Naive thymus-derived CD4-positive, alpha-beta T cell (primary cell): Measurements from ENCODE around the gene ZBTB7C. TPM values are rescaled to one million over a fixed set of nuclear protein-coding genes. Genes with fewer than 3 reads are reported as not detected.
A peak's percentile ranks its signal among the peaks of the same experiment; 100 is the strongest.

Experiments
- ATAC-seq: fragments of 150-1000 bp; cut with Tn5 transposase; 2 replicates; pipeline ENCODE4 v1.10.0; 2021; ENCODE audit warnings: mild to moderate bottlenecking, moderate library complexity
- CTCF ChIA-PET: fragments of 350-600 bp; sonication (Branson Sonifier 250); formaldehyde crosslinking; loops from one replicate; lab custom pipeline; 2021; ENCODE audit warnings: antibody characterized with exemption; lab: Charles Lee
- POLR2A ChIA-PET: fragments of 350-600 bp; sonication (Branson Sonifier 250); formaldehyde crosslinking; loops from one replicate; lab custom pipeline; 2021; ENCODE audit warnings: antibody characterized with exemption, inconsistent platforms; lab: Charles Lee
- DNase-seq, 9 donors: peaks; one replicate each; pipeline versions ENCODE4 v3.0.0 to v3.0.0-alpha.2; 2020 to 2022; ENCODE audit warnings: mixed read lengths in 1 of 9
- H3K27ac ChIP-seq: one replicate; pipeline ENCODE4 v1.7.0; 2013; ENCODE audit warnings: mild to moderate bottlenecking, low read depth, low read length, moderate library complexity
- H3K27me3 ChIP-seq, 2 donors: one replicate each; pipeline ENCODE4 v1.7.0; 2013; ENCODE audit warnings: low read length in 2 of 2, mild to moderate bottlenecking in 2 of 2, moderate library complexity in 2 of 2; ENCODE audit not compliant: control insufficient read depth in 2 of 2, insufficient read depth in 2 of 2
- H3K36me3 ChIP-seq, 3 experiments: 1 replicate in 2 of 3; 2 replicates in 1 of 3; pipeline ENCODE4 v1.7.0; 2013; ENCODE audit warnings: low read length in 3 of 3, mild to moderate bottlenecking in 3 of 3, moderate library complexity in 1 of 3; ENCODE audit not compliant: insufficient read depth in 3 of 3, control insufficient read depth in 2 of 3
- H3K4me1 ChIP-seq, 2 donors: one replicate each; pipeline ENCODE4 v1.7.0; 2013; ENCODE audit warnings: low read length in 2 of 2, mild to moderate bottlenecking in 2 of 2, moderate library complexity in 1 of 2; ENCODE audit not compliant: control insufficient read depth in 2 of 2, insufficient read depth in 2 of 2
- H3K4me3 ChIP-seq: 2 replicates; pipeline ENCODE4 v1.7.0; 2013; ENCODE audit warnings: mild to moderate bottlenecking, low read length
- H3K9me3 ChIP-seq, 3 experiments: 1 replicate in 2 of 3; 2 replicates in 1 of 3; pipeline ENCODE4 v1.7.0; 2013; ENCODE audit warnings: low read length in 3 of 3; ENCODE audit not compliant: control insufficient read depth in 2 of 3
- H3K27ac Mint-ChIP-seq, 9 donors: one replicate each; pipeline ENCODE4 v1.8.0; 2020 to 2022; ENCODE audit warnings: mixed read lengths in 9 of 9, mild to moderate bottlenecking in 8 of 9, moderate library complexity in 5 of 9, inconsistent platforms in 2 of 9
- H3K27me3 Mint-ChIP-seq, 5 donors: one replicate each; pipeline ENCODE4 v1.8.0; 2021 to 2022; ENCODE audit warnings: mixed read lengths in 5 of 5, mild to moderate bottlenecking in 1 of 5
- H3K36me3 Mint-ChIP-seq, 5 donors: one replicate each; pipeline ENCODE4 v1.8.0; 2020 to 2022; ENCODE audit warnings: mixed read lengths in 5 of 5, mild to moderate bottlenecking in 3 of 5, inconsistent platforms in 1 of 5
- H3K4me1 Mint-ChIP-seq, 7 donors: one replicate each; pipeline ENCODE4 v1.8.0; 2020 to 2022; ENCODE audit warnings: mixed read lengths in 7 of 7, mild to moderate bottlenecking in 3 of 7, inconsistent platforms in 1 of 7
- H3K4me3 Mint-ChIP-seq, 10 donors: one replicate each; pipeline ENCODE4 v1.8.0; 2020 to 2022; ENCODE audit warnings: mild to moderate bottlenecking in 10 of 10, mixed read lengths in 10 of 10, moderate library complexity in 6 of 10, inconsistent platforms in 2 of 10
- H3K9me3 Mint-ChIP-seq, 11 donors: one replicate each; pipeline ENCODE4 v1.8.0; 2020 to 2022; ENCODE audit warnings: mixed read lengths in 11 of 11, mild to moderate bottlenecking in 4 of 11, inconsistent platforms in 1 of 11, moderate library complexity in 1 of 11
- intact Hi-C, 2 donors: fragments of 100-400 bp; cut with micrococcal nuclease; formaldehyde crosslinking; loops; one replicate each; pipeline ENCODE4 v1.15.1; 2023
- polyA plus RNA-seq, 2 donors: library from polyadenylated mRNA; unstranded; fragments of 300-500 nt; fragmentation: Illumina TruSeq; gene quantifications; one replicate each; pipeline ENCODE4 v1.2.3, GENCODE V29; 2021
- total RNA-seq, 6 experiments: library from RNA in 5 of 6; stranded (reverse) in 5 of 6; gene quantifications; 1 replicate in 5 of 6; 2 replicates in 1 of 6; pipeline ENCODE4 v1.2.3 and lab custom pipeline; 2021 to 2026

Gene ZBTB7C
- total and polyA plus RNA-seq, 7 experiments from 2014 or later: 0.51 TPM; not detected in 6

DNA sequence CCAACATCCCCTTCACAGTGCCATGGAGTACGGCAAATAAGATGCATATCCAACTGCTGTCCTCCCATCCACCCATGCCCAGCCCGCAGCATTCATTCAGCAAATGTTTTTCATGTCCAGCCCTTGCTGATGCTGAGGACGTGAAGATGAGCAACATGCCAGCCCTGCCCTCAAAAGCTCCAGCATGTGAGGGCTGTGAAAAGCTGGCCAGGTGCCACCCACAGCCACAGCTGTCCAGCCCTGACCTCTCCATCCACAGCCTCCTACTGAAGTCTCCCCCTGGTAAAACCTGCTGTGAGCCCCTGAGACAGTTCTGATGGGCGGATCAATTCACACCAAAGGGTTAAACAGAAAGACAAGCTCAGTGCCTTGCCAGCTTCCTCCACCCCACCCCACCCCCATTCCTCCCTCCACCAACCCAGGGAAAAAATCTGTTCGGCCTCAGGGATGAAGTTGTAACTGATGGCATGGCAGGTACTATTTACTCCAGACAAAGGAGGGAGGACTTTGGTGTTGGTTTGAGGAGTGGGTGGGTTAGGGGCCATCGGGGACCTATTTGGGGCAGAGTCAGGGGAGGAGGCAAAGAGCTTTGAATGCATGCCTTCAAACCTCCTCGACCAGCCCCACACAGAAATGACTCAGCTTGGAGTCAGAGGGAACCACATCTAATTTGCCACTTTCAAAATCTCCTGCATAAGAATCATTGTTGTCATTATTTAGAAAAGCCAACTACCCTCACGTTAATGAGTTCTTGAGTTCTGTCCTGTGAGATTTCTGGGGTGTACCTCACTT lies 4.3 kb downstream of the ZBTB7C start:
- ChIA-PET CTCF (no interaction called here), POLR2A (no interaction called here)
- Mint-ChIP-seq H3K27ac (no peak overlapping the region), H3K9me3 (peaks cover 0 to 2% (median 0%) of the 10 kb centered on the region in 11 donors), H3K4me1 (peaks cover 4 to 19% (median 14%) of the 10 kb centered on the region in 7 donors), H3K36me3 (no peaks in the 10 kb centered on the region), H3K4me3 (no peak overlapping the region), H3K27me3 (peaks cover 55 to 77% (median 58%) of the 10 kb centered on the region in 5 donors)
- no peaks in the 10 kb centered on the region for H3K36me3 ChIP-seq
- H3K27ac ChIP-seq: no peak overlapping the region
- no peaks in the 10 kb centered on the region for H3K27me3 ChIP-seq
- ATAC-seq (no peak), DNase-seq (no peak)
- peaks cover 0 to 6% of the 10 kb centered on the region in 2 donors for H3K4me1 ChIP-seq
- H3K4me3 ChIP-seq: no peak overlapping the region
- intact Hi-C loops: loop anchor here in 1 of 2 donors (5.0 kb wide), 1 partner anchor 473 kb away; the partner anchor contains the start of gene SMAD2
- no peaks in the 10 kb centered on the region for H3K9me3 ChIP-seq

DNA sequence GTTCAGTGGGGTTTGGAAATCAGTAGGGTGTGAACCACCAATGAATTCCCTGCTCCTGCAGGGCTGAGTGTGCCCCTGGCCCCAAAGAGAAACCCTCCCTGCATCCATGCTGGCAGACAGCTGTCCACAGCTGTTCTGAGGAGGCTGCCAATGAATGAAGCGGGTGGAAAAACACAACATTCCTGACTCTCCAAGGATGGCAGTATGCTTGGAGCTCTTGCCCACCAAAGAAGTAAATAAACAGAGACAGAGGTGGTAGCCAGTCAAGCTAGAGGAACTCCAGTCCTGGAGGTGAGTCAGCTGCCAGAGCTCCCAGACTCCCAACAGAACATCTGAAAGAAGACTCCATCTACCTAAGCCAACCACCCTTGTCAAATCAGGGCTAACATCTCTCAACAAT lies 6.2 kb downstream of the ZBTB7C start:
- no peaks in the 10 kb centered on the region for H3K9me3 ChIP-seq
- ATAC-seq (no peak), DNase-seq (no peak)
- H3K27me3 ChIP-seq: no peaks in the 10 kb centered on the region
- H3K9me3 Mint-ChIP-seq: peaks cover 0 to 2% (median 0%) of the 10 kb centered on the region in 11 donors
- no peaks in the 10 kb centered on the region for H3K4me1 ChIP-seq
- H3K27ac ChIP-seq: no peak overlapping the region
- no peak overlapping the region for H3K4me3 ChIP-seq
- H3K4me1 Mint-ChIP-seq: peaks cover 2 to 26% (median 13%) of the 10 kb centered on the region in 7 donors
- intact Hi-C loops: no loop called here
- H3K4me3 Mint-ChIP-seq: no peak overlapping the region
- POLR2A ChIA-PET: interaction anchor here (0.6 kb wide), 1 partner anchor 76 kb away, joined by 3 read pairs; no protein-coding TSS in a partner anchor
- no peaks in the 10 kb centered on the region for H3K36me3 ChIP-seq
- CTCF ChIA-PET: no interaction called here
- H3K27ac Mint-ChIP-seq: no peak overlapping the region
- H3K27me3 Mint-ChIP-seq: peaks cover 55 to 78% (median 58%) of the 10 kb centered on the region in 5 donors
- H3K36me3 Mint-ChIP-seq: no peaks in the 10 kb centered on the region

DNA sequence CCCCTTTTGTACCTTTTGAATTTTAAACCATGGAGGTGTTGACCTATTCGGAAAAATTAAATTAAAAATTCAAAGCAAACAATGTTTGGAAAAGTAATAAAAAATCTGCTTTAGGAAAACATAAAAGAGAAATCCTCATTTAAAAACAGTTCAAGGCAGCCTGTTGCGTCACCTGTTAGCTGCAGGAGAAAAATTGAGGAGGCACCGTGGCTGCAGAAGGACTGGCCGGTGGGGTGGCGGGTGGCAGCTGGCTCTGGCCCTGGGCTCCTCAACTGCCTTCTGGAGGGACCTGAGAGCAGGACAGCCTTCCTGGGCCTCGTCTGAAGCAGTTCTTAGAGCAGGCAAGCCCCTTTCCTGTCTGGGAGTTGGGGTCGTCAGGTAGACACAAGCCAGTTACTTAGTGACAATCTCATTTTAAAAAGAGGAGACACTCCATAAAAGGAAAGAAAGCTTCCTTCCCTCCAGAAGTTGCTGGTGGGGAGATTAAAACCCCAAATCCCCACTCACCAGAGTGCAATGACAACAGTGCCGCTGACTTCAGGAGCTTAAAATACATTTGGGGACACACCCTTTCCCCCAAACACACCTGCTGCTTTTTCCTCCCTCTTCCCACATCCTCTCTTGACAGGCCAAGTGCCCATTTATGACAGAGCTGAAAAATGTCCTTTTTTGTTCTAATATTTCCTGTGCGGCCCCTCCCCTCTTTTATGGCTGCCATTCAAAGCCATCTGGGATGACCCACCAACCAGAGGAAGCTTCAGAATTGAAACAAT lies 9.7 kb downstream of the ZBTB7C start:
- DNase-seq: no peak
- Mint-ChIP-seq H3K27me3 (peaks cover 47 to 80% (median 63%) of the 10 kb centered on the region in 5 donors), H3K36me3 (no peaks in the 10 kb centered on the region), H3K4me1 (peaks cover 0 to 18% (median 7%) of the 10 kb centered on the region in 7 donors), H3K9me3 (no peaks in the 10 kb centered on the region), H3K4me3 (peak overlapping the region in 2 of 10 donors; percentile 46 to 50), H3K27ac (no peak overlapping the region)
- intact Hi-C loops: no loop called here
- H3K27ac ChIP-seq: no peak overlapping the region
- H3K36me3 ChIP-seq: no peaks in the 10 kb centered on the region
- H3K4me3 ChIP-seq: no peak overlapping the region
- no peaks in the 10 kb centered on the region for H3K4me1 ChIP-seq
- POLR2A ChIA-PET: no interaction called here
- peaks cover 0 to 4% of the 10 kb centered on the region in 2 donors for H3K27me3 ChIP-seq
- H3K9me3 ChIP-seq: no peaks in the 10 kb centered on the region
- CTCF ChIA-PET: no interaction called here
- no peak for ATAC-seq

DNA sequence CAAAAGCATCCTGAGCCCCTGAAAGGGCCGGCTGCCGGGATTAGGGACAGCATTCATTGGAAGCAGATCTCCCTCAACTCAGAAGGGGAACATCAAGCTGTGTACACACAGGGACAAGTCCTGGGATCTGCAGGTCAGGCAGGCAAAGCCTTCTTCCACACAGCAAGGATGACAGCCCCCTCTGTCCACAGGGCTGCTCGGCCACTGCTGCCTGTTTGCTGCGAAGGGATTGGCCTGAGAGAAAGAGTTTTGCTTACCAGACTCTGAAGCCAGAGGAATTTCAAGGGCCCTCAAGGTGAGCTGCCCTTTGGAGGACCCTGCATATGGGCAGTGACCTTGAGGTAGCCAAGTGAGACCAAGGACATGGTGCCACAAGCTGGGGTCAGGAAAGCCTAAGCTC lies 11.1 kb downstream of the ZBTB7C start:
- Histone ChIP-seq H3K27ac (no peak overlapping the region), H3K9me3 (no peaks in the 10 kb centered on the region), H3K4me3 (no peak overlapping the region), H3K4me1 (no peaks in the 10 kb centered on the region), H3K27me3 (peaks cover 0 to 4% of the 10 kb centered on the region in 2 donors), H3K36me3 (no peaks in the 10 kb centered on the region)
- intact Hi-C loops: no loop called here
- Mint-ChIP-seq H3K27me3 (peaks cover 47 to 78% (median 61%) of the 10 kb centered on the region in 5 donors), H3K9me3 (peaks cover 0 to 2% (median 0%) of the 10 kb centered on the region in 11 donors), H3K4me1 (peaks cover 0 to 18% (median 7%) of the 10 kb centered on the region in 7 donors), H3K4me3 (no peak overlapping the region), H3K36me3 (no peaks in the 10 kb centered on the region), H3K27ac (peak overlapping the region in 1 of 9 donors; percentile 17)
- ATAC-seq (no peak), DNase-seq (no peak)
- ChIA-PET POLR2A (no interaction called here), CTCF (no interaction called here)

DNA sequence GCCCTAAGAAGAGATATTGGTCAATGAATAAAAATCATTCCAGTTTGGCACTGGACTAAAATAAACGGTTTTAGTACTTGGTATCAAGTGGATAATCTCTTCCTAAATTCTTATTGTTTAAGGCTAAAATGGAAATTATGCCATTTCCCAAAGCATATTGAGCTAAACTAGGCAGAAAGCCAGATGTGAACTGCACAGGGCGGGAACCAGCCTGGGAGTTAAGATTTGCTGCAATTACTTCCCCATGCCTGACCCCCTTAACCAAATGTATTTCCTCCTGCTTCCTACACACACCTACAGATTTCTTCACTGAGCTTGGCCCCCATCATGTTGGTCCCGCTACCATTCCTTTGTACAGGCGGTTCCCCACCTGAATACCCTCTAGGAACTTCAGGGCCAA lies 12.2 kb downstream of the ZBTB7C start:
- CTCF ChIA-PET: no interaction called here
- POLR2A ChIA-PET: no interaction called here
- Histone ChIP-seq H3K9me3 (no peaks in the 10 kb centered on the region), H3K27me3 (peaks cover 0 to 4% of the 10 kb centered on the region in 2 donors), H3K4me1 (no peaks in the 10 kb centered on the region), H3K4me3 (no peak overlapping the region), H3K27ac (no peak overlapping the region), H3K36me3 (no peaks in the 10 kb centered on the region)
- H3K4me1 Mint-ChIP-seq: peaks cover 0 to 18% (median 7%) of the 10 kb centered on the region in 7 donors
- intact Hi-C loops: no loop called here
- H3K36me3 Mint-ChIP-seq: no peaks in the 10 kb centered on the region
- no peak for DNase-seq
- peaks cover 43 to 78% (median 55%) of the 10 kb centered on the region in 5 donors for H3K27me3 Mint-ChIP-seq
- peaks cover 0 to 2% (median 0%) of the 10 kb centered on the region in 11 donors for H3K9me3 Mint-ChIP-seq
- no peak for ATAC-seq
- H3K27ac Mint-ChIP-seq: no peak overlapping the region
- H3K4me3 Mint-ChIP-seq: no peak overlapping the region

DNA sequence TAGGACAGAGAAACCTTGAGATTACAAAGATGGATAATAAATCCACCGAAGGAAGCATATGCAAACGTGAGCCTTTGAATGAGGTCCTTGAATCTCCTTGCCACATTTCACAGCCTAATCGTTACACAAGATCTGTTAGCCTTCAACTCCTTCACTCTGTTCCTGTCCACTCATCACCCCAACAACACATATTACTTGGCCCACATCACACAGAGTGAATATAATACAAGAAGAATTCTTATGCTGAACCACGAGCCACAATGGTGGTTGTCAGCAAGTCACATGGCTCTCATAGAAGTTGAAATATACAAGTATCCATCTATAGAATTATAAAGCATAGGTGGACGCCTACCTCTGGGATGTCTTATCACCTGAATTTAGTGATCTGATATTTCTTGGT lies 12.6 kb downstream of the ZBTB7C start:
- Mint-ChIP-seq H3K27ac (no peak overlapping the region), H3K9me3 (peaks cover 0 to 6% (median 0%) of the 10 kb centered on the region in 11 donors), H3K27me3 (peaks cover 43 to 78% (median 55%) of the 10 kb centered on the region in 5 donors), H3K36me3 (no peaks in the 10 kb centered on the region), H3K4me3 (no peak overlapping the region), H3K4me1 (peaks cover 0 to 18% (median 7%) of the 10 kb centered on the region in 7 donors)
- intact Hi-C loops: no loop called here
- ChIA-PET POLR2A (no interaction called here), CTCF (no interaction called here)
- ATAC-seq (no peak), DNase-seq (no peak)
- H3K36me3 ChIP-seq: no peaks in the 10 kb centered on the region
- no peak overlapping the region for H3K27ac ChIP-seq
- H3K4me3 ChIP-seq: no peak overlapping the region
- no peaks in the 10 kb centered on the region for H3K9me3 ChIP-seq
- H3K4me1 ChIP-seq: no peaks in the 10 kb centered on the region
- H3K27me3 ChIP-seq: peaks cover 0 to 4% of the 10 kb centered on the region in 2 donors
